OCI-M2 (cell line): Measurements from ENCODE around the gene ALDH1L2.
"Not testable (repeated sequence)": the region's sequence is repeated elsewhere in the genome, so short reads cannot be mapped to it uniquely, and the experiment has no call there.

ENCODE experiments used
- DNase-seq: peaks from one replicate; lab custom pipeline; 2025; ENCODE audit not compliant: unreplicated experiment; lab: John Stamatoyannopoulos, UW

The ALDH1L2 gene

DNA sequence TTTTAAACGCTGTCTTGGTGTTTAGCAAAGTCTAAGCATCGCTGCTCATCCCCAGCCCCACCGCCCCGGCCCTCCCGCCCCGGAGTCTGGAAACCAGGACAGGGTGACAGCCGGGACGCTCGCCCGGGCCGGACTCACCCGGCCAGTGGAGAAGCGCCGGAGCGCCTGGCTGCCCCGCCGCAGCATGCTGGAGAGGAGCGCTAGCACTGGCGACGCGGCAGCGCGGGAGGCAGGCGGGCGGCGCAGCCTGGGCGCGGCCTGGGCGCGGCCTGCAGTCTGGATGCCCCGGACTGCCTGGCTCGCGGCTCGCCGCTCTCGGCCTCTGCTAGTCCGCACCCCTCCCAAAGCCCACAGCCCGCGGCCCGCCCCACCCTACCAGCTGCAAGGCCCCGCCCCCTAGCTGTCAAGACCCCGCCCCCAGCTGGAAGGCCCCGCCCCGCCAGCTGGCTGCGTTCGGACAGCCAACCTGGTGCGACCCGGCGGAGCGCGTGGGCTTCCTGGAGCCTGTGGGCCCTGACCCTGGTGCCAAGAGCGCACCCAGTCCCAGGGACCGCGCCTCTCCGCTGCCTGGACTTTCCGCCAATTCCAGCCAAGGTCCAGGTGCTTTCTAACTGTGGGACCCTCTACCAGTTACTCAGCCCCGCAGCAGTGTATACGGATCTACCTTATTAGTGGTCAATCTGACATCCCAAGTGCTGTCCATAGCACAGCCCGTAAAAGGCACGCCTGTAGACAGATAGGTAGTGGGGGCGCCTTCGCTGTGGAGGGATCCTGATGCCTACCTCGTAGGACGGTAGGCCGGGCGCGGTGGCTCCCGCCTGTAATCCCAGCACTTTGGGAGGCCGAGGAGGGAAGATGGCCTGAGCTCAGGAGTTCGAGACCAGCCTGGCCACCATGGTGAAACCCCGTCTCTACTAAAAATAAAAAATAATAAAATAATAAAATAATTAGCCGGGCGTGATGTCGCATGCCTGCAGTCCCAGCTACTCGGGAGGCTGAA is at the start of gene ALDH1L2:
ALDH1L2 (minus strand) TSS at position 208 of the 1,000 bp plus-strand sequence; CDS start at position 186, 22 bp downstream.
- DNase-seq = no peak

DNA sequence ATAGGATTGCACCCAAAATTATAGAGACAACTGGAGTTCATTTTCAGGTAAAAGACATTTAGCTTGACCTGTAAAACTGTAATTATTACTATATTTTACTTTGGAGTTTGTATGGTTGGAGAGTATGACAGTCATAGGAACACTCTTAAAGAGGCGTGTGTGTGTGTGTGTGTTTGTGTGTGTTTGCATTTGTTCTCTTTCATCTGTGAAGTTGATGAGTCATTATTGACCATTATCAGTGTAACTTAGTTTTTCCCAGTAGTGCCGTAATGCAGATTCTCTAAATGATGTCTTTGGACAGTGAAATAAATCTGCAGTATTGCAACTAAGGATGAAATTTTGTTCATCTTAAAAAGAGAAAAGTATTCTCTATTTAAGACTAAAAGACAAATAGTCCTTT is 36.3 kb upstream of the ALDH1L2 start:
- DNase-seq = no peak

DNA sequence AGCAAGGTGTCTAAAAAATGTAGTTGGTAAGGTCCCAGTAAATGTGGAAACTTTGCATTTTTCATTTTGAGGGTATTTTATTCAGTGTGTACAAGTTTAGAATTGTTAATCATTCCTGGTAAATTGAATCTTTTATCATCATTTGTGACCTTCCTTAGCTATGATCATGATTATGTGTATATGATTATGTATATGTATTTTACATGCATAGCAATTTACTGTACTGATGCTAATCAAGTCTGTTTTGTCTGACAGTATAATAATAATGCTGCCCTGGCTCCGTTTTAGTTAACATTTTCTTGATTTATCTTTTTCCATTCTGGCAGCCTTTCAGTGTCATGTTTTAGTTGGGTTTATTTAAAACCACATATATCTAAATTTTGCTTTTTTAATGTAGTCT is 32.7 kb upstream of the ALDH1L2 start:
- DNase-seq = no peak

DNA sequence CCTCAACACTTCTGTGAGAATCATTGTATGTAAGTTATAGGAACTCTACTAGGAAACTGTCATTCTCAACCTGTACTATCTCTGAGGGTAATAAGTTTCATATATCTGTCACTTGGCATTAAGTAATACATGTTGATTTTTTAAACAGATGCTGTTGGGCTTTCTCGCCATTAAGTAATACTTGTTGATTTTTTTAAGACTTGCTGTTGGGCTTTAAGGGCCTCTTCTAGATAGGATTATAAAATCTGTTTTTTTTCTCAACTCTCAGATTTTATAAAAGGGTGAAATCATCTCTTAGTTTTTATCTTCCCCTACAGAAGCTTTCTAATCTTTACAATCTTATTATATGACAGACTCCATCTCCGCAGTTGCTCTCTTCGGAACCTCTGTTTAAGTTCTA is 28.8 kb upstream of the ALDH1L2 start:
- DNase-seq = no peak

DNA sequence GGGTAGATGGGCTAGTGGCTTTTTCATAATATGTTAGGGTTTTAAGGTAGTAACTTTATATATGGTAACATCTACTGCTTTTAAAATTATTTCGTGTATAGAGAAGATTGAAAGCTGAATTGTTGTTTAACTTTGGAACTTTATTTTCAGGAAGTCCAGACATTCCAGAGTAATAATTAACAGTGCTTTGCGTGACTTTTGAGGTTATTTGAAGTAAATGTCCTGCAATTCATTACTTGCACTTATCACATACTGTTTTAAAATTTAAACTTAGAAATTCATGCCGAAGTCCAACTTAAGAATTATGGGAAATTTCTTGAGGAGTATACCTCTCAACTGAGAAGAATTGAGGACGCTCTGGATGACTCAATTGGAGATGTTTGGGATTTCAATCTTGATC is 26.6 kb upstream of the ALDH1L2 start:
- no peak for DNase-seq

DNA sequence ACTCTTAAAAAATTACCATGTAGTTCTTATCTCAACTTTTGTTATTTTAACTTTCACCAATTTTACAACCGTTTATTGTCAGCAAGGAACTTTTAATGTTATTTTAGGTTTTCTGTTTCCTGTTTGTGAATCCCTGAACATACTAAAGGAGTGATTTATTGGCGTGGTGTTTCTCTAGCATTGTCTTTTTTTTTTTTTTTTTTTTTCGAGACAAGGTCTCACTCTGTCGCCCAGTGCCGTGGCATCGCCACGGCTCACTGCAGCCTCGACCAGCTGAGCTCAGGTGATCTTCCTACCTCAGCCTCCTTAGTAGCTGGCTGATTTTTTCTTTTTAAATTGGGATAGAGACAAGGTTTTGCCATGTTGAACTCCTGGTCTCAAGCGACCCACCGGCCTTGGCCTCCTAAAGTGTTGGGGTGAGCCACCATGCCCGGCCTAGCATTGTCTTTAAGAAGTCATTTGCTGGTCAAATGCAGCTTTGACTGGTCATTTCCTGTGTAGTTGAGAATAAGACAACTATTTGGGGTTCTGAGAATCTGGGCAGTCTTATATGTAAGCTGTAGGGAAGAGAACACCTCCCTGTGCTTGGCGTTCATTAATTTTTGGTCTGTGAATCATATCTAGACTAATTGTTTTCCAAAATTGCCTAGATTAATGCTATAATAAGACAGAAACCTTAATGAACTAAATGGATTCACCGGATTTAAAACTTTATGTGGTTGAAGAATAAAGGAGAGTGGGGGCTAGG is 25.4 kb upstream of the ALDH1L2 start:
- no peak for DNase-seq

DNA sequence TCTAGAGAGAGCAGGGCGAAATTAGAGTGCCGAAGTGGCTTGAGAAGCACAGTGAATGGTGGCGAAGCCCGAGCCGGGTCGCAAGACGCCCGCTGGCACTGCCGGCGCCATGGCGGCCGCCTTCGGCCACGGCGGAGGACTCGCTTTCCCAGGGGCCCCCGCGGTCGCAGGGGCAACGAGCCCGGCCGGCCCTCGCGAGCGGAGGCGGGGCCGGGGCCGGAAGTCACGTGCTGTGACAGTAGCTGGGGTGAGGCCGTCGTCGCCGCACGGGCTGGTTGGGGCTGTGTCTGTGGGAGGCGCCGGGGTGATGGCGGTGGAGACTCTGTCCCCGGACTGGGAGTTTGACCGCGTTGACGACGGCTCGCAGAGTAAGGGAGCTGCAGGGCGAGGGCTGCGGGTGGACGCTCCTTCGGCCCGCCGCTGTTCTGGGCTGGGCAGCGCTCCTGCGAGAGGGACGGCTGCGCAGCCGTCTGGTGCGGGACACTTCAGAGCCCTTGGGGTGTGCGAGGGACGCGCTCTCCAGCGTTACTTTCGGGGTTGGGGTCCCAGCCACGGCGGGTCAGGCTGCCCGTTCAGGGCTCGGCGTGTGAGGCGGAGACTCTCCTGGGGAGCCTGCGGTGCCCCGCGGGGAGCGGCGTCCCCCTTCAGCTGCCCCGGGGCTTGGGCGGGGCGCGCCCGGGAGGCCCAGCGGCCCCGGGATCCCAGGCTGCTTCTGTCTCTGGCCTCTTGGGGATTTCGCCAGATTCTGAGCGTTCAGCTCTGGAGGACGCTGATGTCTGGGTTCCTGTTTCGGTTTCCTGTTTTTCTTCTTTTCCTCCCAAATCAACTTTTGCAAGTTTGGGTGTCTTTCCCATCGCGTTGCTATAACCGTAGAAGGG is 23.5 kb upstream of the ALDH1L2 start, which contains the start of gene WASHC4:
WASHC4 (plus strand) TSS at position 238 of the 878 bp plus-strand sequence; CDS start at position 308, 70 bp downstream.
- DNase-seq = peak; percentile 33

DNA sequence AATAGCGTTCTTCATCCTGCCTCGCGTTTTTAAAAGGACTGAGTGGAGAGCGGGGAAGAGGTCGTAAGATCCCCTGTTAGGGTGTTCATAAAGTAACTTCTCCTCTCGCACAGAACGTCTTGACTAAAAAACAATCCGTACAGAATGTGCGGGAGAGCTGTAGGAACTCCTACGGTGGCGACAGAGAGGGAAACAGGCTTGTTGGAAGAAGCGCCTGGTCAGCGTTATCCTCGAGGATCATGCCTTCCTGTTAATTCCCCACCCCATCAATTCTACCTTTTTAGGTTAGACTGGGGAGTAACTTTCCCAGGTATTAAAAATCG is 22.9 kb upstream of the ALDH1L2 start:
- DNase-seq = no peak

DNA sequence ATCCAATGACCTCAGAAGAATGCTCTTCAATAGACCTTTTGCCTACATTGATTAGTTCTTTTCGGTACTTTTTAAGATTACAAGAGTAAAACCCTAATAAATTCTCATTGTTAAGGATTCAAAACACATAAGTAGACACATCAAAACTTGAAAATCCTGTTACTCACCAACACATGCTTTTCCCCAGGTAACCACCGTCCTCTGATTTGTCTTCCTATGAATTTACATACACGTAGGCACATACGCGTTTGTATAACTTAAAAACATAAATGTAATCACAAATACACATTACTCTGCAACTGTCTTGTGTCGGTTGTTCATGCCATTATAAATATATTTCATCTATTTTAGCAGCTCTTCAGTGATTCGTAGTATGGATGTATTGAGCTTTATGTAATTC is 22.4 kb upstream of the ALDH1L2 start:
- no peak for DNase-seq

DNA sequence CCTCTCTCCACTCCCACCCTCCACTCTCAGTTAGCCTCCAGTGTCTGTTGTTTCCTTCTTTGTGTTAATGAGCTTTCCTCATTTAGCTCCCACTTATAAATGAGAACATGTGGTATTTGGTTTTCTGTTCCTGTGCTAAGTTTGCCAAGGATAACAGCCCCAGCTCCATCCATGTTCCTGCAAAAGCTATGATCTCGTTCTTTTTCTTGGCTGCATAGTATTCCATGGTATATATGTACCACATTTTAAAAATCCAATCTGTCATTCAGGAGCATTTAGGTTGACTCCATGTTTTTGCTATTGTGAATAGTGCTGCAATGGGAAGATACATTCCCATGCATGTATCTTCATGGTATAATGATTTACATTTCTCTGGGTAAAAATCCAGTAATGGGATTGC is 20.5 kb upstream of the ALDH1L2 start:
- no peak for DNase-seq

DNA sequence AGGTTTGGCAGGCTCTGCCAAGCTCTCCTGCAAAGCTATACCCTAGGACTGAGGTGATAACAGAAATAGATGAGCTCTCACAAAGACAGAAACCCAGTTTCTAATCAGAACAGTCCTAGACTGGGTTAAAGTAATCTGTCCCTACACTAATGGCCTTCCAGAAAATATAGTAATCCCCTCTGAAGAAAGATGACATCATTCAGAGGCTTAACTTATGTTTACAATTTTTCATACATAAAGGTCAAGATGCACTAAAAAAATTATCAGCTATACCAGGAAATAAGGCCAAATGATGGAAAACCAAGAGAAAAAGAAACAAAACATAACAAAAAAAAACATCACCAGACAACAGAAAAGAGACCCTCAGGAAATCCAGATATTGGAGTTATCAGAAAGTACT is 18.4 kb upstream of the ALDH1L2 start:
- DNase-seq = no peak

DNA sequence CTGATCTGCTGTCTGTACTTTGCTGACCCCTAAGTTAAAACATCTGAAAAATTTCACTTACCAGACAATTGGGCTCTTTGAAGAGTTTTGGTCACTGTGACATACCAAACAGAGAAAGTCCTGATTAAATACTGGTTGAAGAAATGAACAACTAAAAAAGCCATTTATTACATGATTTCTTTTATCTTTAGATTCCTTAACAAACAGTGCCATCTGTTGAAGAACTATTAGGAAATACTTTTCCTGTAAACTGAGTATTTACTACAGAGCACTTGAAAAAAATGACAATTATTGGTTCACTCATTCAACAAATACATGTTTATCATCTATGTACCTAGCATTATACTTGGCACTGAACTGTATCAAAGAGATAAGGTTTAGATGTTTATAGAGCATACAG is 16.7 kb upstream of the ALDH1L2 start:
- no peak for DNase-seq

DNA sequence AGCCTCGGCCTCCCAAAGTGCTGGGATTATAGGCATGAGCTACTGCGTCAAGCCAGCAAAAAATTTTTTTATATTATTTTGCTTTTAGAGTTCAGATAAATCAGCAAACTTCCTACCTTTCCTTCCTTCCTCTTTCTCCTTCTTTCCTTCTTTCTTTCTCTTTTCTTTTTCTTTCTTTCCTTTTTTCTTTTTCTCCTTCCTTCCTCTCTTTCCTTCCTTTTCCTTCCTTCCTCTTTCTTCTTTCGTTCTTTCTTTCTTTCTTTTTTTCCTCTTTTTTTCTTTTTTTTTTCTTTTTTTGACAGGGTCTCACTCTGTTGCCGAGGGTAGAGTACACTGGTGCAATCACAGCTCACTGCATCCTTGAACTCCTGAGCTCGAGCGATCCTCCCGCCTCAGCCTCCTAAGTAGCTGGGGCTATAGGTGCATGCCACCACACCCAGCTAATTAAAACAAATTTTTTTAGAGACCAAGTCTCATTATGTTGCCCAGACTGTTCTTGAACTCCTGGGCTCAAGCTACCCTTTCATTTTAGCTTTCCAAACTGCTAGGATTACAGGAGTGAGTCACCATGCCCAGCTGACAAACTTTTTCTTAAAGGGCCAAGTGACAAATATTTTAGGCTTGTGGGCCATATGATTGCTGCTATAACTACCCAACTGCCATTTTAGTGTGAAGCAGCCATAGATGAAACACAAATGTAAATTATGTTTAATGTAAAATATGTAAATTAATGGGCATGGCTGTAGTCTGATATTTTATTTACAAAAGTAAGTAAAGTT is 16.1 kb upstream of the ALDH1L2 start:
- no peak for DNase-seq

DNA sequence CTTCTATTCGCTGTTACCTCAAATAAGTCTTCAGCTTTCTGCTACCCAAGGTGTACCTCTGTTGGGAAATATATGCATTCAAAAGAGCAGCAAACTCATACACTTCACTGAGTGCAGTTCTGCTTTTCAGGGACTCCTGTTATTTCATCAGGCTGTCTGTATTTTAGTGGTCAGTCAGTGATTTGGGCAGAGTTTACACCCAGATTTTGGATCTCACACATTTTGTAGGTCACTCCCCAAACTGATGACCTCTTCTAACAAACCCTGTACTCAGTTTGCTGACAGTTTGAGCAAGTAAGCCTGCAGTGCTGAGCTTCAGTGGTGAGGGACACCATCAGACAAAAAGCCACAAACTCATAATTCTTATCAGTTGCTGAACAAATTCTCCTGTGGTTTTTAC is 15.1 kb upstream of the ALDH1L2 start:
- no peak for DNase-seq

DNA sequence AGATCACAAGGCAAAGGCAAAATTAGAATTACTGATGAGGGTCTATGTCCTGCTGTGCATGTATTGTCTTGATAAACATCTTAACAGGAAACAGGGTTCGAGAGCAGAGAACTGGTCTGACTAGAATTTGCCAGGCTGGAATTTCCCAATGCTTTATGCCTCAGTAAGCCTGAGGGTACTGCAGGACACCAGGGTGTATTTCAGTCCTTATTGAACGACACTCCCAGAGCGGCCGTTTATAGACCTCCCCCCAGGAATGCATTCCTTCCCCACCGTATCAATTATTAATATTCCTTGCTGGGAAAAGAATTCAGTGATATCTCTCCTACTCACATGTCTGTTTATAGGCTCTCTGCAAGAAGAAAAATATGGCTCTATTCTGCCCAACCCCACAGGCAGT is 11.1 kb upstream of the ALDH1L2 start:
- DNase-seq = not testable (repeated sequence)

DNA sequence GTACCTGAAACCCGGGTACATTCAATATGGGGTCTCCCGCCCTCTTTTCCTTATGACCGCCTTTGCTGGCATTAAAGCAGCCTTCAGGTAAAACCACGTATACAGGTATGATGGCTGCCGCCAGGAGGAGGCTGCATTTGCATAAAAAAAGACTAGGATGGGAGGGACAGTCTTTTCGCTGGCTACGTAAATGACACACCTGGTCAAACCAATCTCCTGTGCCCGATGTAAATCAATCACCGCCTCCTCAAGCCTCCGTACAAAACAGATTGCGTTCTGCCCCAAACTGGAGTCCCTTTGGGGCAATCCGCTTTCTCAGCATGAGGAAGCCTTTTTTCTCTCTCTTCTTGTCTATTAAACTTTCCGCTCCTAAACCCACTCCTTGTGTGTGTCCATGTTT is 8.1 kb upstream of the ALDH1L2 start:
- DNase-seq = no peak

DNA sequence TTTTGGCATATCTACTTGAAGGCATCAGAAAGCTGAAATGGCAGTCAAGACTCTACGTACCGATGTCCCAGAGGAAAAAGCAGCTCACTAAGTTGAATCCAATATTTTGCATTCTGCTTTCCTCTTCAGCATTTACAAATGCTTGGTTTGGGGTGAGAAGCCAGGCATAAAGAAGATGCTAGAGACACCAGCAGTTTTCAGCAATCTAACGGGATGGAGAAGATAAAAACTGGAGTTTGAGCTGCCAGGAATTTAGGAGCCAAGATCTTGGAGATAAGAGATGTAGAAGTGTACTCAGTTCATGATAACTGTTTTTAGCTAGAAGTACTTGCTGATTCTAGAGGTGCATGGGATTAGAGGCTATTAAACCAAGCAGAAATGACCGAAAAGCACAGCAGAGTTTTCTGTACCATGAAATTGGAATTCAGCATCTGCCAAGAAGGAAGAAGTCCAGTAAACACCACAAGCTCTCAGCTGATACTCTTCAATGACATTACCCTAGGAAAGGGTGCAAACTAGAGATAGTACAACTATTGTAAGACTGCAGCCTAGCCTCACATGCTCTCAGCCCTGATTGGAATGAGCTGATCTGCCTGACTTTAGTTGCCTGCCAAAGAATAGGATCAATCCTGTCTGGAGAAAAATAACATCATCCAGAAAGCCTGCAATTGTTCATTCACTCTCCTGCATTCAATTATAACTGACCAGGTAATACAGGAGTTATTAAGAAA is 7.4 kb upstream of the ALDH1L2 start:
- DNase-seq = no peak

DNA sequence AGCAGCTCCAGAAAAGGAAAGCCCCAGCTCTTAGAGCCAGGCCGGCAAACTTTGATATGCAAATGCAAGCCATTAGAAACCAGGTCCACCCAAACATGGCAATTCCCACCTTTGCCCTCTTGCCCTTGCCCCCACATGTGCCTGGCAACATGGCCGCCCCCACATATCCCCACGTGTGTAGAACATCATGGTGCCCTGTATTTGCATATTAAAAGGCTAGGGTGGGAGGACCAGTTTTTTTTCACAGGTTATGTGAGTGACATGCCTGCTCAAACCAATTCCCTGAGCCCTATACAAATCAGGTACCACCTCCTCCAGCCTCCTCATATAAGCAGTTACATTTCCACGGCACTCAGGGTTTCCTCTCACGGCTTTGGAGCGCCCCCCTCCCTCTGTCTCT is 6.1 kb upstream of the ALDH1L2 start:
- no peak for DNase-seq

DNA sequence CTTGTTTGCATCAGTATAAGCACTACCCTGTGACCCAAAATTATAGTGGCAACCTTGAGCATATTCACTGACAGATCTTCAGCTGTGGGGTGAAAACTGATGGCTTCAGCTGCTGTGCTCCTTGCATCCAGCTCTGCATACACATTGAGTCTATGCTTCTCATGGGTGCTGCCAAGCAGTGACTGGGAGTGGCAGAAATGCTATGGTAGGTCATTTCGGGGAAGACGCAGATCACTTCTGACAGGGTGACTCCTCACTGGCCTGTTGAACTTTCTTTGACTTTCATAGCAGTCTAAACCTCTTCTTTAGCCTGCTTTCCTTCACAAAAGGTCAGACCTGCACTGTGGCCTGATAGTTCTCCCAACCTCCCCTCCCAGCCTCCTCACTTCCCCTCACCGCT is 5.6 kb upstream of the ALDH1L2 start:
- DNase-seq = no peak

DNA sequence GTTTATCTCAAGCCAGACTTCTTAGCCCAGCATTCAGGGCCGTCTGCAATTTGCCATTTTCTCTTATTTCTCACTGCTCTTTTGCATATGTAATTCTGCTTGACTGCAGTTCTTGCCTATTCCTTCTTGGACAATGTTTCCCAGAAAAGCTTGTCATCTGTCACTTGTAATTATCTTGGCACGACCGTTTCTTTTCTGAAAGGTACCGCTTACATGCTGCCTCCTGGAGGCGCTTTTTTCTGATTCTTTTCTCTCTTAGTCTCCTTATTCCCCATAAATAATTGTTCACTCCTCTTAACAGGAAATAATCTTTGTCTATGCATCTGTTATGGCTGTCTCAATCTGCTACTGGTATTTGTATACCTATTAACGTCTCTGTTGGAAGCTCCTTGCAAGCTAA is 1.2 kb upstream of the ALDH1L2 start:
- no peak for DNase-seq
